H1 (cell line): ENCODE data around the gene ZNF770.

Experiments used
- EZH2 ChIP-seq: fragments of 200-600 bp; sonication (generic); IDR thresholded peaks from 2 replicates; pipeline ENCODE4 v1.7.1; 2012; ENCODE audit warnings: low read depth, mild to moderate bottlenecking, moderate library complexity, low read length, inconsistent platforms; ENCODE audit not compliant: severe bottlenecking
- TF ChIP-seq, protein P1 (sequence below), 3 experiments: IDR thresholded peaks; 1 replicate in 2 of 3; 2 replicates in 1 of 3; pipeline versions ENCODE4 v1.5.1 to v1.6.1; 2011; ENCODE audit warnings: low read length in 3 of 3, mild to moderate bottlenecking in 3 of 3, inconsistent platforms in 2 of 3, low read depth in 1 of 3, moderate library complexity in 1 of 3; ENCODE audit not compliant: insufficient read depth in 1 of 3; ENCODE audit errors: control extremely low read depth in 1 of 3
- TF ChIP-seq, protein P2 (sequence below): fragments of 300-600 bp; sonication (generic); IDR thresholded peaks from 2 replicates; pipeline ENCODE4 v1.7.1; 2012; ENCODE audit warnings: low read length, moderate library complexity, mild to moderate bottlenecking, inconsistent platforms; ENCODE audit not compliant: insufficient replicate concordance

DNA sequence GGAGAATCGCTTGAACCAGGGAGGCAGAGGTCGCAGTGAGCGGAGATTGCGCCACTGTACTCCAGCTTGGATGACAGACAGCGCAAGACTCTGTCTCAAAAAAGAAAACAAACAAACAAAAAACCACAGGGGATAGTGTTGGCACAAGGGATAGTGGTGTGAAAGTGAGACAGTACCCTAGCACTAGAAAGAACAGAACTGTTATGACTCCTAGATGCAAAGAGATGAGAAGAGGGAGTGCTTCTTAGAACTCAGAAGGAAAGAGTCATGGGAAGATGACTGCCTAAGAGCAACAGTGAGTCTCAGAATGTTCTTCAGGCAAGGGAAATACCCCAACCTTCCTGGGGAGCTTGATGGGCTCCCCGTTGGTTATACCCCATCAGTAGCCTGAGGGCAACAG lies 17.8 kb upstream of the ZNF770 start:
- TF ChIP-seq, protein P1, sequence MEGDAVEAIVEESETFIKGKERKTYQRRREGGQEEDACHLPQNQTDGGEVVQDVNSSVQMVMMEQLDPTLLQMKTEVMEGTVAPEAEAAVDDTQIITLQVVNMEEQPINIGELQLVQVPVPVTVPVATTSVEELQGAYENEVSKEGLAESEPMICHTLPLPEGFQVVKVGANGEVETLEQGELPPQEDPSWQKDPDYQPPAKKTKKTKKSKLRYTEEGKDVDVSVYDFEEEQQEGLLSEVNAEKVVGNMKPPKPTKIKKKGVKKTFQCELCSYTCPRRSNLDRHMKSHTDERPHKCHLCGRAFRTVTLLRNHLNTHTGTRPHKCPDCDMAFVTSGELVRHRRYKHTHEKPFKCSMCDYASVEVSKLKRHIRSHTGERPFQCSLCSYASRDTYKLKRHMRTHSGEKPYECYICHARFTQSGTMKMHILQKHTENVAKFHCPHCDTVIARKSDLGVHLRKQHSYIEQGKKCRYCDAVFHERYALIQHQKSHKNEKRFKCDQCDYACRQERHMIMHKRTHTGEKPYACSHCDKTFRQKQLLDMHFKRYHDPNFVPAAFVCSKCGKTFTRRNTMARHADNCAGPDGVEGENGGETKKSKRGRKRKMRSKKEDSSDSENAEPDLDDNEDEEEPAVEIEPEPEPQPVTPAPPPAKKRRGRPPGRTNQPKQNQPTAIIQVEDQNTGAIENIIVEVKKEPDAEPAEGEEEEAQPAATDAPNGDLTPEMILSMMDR (IDR thresholded peaks at IDR 0.05; ENCODE audit: control extremely low read depth in 1 of 3, insufficient read depth in 1 of 3, low read depth in 1 of 3, low read length in 3 of 3): no peak
- TF ChIP-seq, protein P2, sequence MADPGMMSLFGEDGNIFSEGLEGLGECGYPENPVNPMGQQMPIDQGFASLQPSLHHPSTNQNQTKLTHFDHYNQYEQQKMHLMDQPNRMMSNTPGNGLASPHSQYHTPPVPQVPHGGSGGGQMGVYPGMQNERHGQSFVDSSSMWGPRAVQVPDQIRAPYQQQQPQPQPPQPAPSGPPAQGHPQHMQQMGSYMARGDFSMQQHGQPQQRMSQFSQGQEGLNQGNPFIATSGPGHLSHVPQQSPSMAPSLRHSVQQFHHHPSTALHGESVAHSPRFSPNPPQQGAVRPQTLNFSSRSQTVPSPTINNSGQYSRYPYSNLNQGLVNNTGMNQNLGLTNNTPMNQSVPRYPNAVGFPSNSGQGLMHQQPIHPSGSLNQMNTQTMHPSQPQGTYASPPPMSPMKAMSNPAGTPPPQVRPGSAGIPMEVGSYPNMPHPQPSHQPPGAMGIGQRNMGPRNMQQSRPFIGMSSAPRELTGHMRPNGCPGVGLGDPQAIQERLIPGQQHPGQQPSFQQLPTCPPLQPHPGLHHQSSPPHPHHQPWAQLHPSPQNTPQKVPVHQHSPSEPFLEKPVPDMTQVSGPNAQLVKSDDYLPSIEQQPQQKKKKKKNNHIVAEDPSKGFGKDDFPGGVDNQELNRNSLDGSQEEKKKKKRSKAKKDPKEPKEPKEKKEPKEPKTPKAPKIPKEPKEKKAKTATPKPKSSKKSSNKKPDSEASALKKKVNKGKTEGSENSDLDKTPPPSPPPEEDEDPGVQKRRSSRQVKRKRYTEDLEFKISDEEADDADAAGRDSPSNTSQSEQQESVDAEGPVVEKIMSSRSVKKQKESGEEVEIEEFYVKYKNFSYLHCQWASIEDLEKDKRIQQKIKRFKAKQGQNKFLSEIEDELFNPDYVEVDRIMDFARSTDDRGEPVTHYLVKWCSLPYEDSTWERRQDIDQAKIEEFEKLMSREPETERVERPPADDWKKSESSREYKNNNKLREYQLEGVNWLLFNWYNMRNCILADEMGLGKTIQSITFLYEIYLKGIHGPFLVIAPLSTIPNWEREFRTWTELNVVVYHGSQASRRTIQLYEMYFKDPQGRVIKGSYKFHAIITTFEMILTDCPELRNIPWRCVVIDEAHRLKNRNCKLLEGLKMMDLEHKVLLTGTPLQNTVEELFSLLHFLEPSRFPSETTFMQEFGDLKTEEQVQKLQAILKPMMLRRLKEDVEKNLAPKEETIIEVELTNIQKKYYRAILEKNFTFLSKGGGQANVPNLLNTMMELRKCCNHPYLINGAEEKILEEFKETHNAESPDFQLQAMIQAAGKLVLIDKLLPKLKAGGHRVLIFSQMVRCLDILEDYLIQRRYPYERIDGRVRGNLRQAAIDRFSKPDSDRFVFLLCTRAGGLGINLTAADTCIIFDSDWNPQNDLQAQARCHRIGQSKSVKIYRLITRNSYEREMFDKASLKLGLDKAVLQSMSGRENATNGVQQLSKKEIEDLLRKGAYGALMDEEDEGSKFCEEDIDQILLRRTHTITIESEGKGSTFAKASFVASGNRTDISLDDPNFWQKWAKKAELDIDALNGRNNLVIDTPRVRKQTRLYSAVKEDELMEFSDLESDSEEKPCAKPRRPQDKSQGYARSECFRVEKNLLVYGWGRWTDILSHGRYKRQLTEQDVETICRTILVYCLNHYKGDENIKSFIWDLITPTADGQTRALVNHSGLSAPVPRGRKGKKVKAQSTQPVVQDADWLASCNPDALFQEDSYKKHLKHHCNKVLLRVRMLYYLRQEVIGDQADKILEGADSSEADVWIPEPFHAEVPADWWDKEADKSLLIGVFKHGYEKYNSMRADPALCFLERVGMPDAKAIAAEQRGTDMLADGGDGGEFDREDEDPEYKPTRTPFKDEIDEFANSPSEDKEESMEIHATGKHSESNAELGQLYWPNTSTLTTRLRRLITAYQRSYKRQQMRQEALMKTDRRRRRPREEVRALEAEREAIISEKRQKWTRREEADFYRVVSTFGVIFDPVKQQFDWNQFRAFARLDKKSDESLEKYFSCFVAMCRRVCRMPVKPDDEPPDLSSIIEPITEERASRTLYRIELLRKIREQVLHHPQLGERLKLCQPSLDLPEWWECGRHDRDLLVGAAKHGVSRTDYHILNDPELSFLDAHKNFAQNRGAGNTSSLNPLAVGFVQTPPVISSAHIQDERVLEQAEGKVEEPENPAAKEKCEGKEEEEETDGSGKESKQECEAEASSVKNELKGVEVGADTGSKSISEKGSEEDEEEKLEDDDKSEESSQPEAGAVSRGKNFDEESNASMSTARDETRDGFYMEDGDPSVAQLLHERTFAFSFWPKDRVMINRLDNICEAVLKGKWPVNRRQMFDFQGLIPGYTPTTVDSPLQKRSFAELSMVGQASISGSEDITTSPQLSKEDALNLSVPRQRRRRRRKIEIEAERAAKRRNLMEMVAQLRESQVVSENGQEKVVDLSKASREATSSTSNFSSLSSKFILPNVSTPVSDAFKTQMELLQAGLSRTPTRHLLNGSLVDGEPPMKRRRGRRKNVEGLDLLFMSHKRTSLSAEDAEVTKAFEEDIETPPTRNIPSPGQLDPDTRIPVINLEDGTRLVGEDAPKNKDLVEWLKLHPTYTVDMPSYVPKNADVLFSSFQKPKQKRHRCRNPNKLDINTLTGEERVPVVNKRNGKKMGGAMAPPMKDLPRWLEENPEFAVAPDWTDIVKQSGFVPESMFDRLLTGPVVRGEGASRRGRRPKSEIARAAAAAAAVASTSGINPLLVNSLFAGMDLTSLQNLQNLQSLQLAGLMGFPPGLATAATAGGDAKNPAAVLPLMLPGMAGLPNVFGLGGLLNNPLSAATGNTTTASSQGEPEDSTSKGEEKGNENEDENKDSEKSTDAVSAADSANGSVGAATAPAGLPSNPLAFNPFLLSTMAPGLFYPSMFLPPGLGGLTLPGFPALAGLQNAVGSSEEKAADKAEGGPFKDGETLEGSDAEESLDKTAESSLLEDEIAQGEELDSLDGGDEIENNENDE: no peak
- no peak for TF ChIP-seq EZH2
